ENCODE data around the gene FNBP1L. TPM values are rescaled to one million over a fixed set of nuclear protein-coding genes. Genes with fewer than 3 reads are reported as not detected.
A peak's percentile ranks its signal among the peaks of the same experiment; 100 is the strongest.

Gene FNBP1L
- total RNA-seq (2022) (63.4 and 72.7 TPM in 2 replicates), Bru-seq, nascent RNA (percentile 91 among the genes with signal in this experiment), BruChase-seq, experiment 1, labeled RNA remaining after a 6-hour chase (percentile 92 among the genes with signal in this experiment), BruChase-seq, experiment 2, labeled RNA remaining after a 2-hour chase (percentile 92 among the genes with signal in this experiment)
- long read RNA-seq, full-length matches to known transcripts: 25 of 37 reads
- long read RNA-seq, partial matches to known transcripts: 10 of 37 reads
- long read RNA-seq, other reads (novel, unspliced or antisense): 2 of 37 reads

DNA sequence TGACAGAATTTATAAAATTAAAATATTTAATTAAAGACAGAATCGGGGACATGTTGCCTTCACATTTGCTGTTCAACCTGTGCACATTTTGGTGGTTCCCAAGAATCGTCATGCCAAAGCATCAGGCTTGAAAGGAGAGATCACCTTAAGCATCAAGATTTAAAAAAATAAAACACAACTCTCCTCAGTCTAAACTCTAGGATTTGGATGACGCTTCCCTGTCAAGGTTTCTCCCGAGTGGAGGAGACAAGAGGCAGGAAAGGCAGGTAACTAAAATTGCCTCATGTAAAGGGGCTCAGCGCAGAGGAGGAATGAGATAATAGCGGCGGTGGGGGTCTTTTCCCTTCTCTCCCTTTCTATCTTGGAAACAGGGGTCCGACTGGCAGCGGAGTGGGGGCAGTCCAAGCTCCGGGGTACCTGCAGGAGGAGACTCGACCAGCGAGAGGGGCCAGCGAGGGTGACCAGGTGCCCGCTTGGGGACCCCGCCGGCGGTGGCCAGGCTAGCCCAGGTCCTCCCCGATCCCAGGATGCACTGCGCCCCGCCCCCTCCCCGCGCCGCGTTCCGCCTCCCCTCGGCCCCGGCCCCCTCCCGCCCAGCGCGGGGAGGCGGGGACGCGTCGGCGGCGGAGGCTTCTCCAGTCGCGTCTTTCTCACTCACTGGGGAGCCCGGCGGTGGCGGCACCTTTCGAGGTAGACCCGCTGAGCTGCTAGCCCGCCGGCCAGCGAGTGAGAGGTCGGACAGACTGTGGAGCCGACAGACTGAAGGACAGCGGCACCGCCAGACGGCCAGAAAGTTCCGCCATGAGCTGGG lies at the start of gene FNBP1L:
Gene FNBP1L (plus strand): TSS at position 638 of the 811 bp plus-strand sequence. CDS start 164 bp downstream, at position 802.
- H3K4me1 Mint-ChIP-seq (ENCODE audit: low read depth, unreplicated experiment): peaks cover 44% of the 10 kb centered on the region
- intact Hi-C loops (cut with micrococcal nuclease; ENCODE audit: unreplicated experiment): loop anchor here (2.0 to 10.0 kb wide), 2 partner anchors 105 to 237 kb away; partner anchors contain the start of gene BCAR3
- H3K36me3 Mint-ChIP-seq (ENCODE audit: insufficient read depth, unreplicated experiment): peaks cover 48% of the 10 kb centered on the region
- H3K4me3 Mint-ChIP-seq (ENCODE audit: low read depth, unreplicated experiment): peak within 1 kb of the TSS; percentile 98
- no peaks in the 10 kb centered on the region for H3K9me3 Mint-ChIP-seq (ENCODE audit: low read depth, unreplicated experiment)
- H3K27me3 Mint-ChIP-seq (ENCODE audit: unreplicated experiment): no peaks in the 10 kb centered on the region
- BruUV-seq (replicated peaks): TSS peak; percentile 57
- peak within 1 kb of the TSS; percentile 91 for H3K27ac Mint-ChIP-seq (ENCODE audit: unreplicated experiment)
- no peak for TF ChIP-seq CTCF (IDR thresholded peaks at IDR 0.05; ENCODE audit: unreplicated experiment)
- peak; percentile 89 for DNase-seq
- CTCF ChIA-PET: interaction anchor here (0.6 to 1.0 kb wide), 4 partner anchors 131 to 160 kb away, joined by 3 to 7 read pairs (median 3); no protein-coding TSS in a partner anchor

DNA sequence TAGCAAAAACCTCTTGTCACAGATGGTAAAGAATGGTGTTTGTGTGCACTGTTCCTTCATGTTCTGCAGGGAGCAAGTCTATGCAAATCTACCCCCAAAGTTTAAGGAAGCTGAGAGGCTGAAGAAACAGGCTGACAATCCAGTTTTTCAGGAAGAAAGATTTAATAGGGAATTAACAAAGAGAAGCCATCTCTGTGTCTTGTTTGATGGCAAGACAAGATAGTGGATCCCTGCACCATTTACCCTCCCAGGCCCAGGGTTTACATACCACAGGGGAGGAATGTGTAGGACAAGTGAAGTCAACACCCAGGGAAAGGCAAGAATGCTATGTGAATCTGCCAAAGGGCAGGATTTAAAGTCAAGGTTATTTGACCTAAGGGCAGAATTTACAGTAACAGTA lies 48.1 kb upstream of the FNBP1L start:
- intact Hi-C loops (cut with micrococcal nuclease; ENCODE audit: unreplicated experiment): no loop called here
- Mint-ChIP-seq H3K27me3 (ENCODE audit: unreplicated experiment) (peaks cover 7% of the 10 kb centered on the region), H3K4me3 (ENCODE audit: low read depth, unreplicated experiment) (no peak overlapping the region), H3K4me1 (ENCODE audit: low read depth, unreplicated experiment) (no peaks in the 10 kb centered on the region), H3K36me3 (ENCODE audit: insufficient read depth, unreplicated experiment) (no peaks in the 10 kb centered on the region), H3K27ac (ENCODE audit: unreplicated experiment) (no peak overlapping the region), H3K9me3 (ENCODE audit: low read depth, unreplicated experiment) (no peaks in the 10 kb centered on the region)
- TF ChIP-seq CTCF (IDR thresholded peaks at IDR 0.05; ENCODE audit: unreplicated experiment): no peak
- no peak for DNase-seq
- CTCF ChIA-PET: no interaction called here
- no TSS peak for BruUV-seq (replicated peaks)

DNA sequence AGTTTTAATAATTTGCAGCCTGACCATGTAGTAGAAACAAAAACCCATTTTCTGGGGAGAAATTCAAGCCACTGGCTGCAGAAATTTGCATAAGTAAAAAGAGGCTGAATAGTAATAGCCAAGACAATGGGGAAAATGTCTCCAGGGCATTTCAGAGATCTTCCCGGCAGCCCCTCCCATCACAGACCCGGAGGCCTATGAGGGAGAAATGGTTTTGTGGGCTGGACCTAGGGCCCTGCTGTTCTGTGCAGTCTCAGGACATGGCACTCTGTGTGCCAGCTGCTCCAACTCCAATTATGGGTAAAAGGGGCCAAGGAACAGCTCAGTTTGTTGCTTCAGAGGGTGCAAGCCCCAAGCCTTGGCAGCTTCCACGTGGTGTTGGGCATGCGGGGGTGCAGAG lies 39.7 kb upstream of the FNBP1L start:
- intact Hi-C loops (cut with micrococcal nuclease; ENCODE audit: unreplicated experiment): no loop called here
- CTCF ChIA-PET: no interaction called here
- no peak overlapping the region for H3K4me3 Mint-ChIP-seq (ENCODE audit: low read depth, unreplicated experiment)
- no peaks in the 10 kb centered on the region for H3K36me3 Mint-ChIP-seq (ENCODE audit: insufficient read depth, unreplicated experiment)
- TF ChIP-seq CTCF (IDR thresholded peaks at IDR 0.05; ENCODE audit: unreplicated experiment): no peak
- no peak overlapping the region for H3K27ac Mint-ChIP-seq (ENCODE audit: unreplicated experiment)
- no TSS peak for BruUV-seq (replicated peaks)
- no peaks in the 10 kb centered on the region for H3K4me1 Mint-ChIP-seq (ENCODE audit: low read depth, unreplicated experiment)
- no peak for DNase-seq
- peaks cover 5% of the 10 kb centered on the region for H3K9me3 Mint-ChIP-seq (ENCODE audit: low read depth, unreplicated experiment)
- H3K27me3 Mint-ChIP-seq (ENCODE audit: unreplicated experiment): peaks cover 31% of the 10 kb centered on the region

- H3K4me1 Mint-ChIP-seq (ENCODE audit: low read depth, unreplicated experiment): no peaks in the 10 kb centered on the region
- no peaks in the 10 kb centered on the region for H3K36me3 Mint-ChIP-seq (ENCODE audit: insufficient read depth, unreplicated experiment)
- H3K4me3 Mint-ChIP-seq (ENCODE audit: low read depth, unreplicated experiment): no peak overlapping the region
- H3K27me3 Mint-ChIP-seq (ENCODE audit: unreplicated experiment): peaks cover 12% of the 10 kb centered on the region
- CTCF ChIA-PET: no interaction called here
- no peak for DNase-seq
- H3K27ac Mint-ChIP-seq (ENCODE audit: unreplicated experiment): no peak overlapping the region
- intact Hi-C loops (cut with micrococcal nuclease; ENCODE audit: unreplicated experiment): no loop called here
- no TSS peak for BruUV-seq (replicated peaks)
- no peak for TF ChIP-seq CTCF (IDR thresholded peaks at IDR 0.05; ENCODE audit: unreplicated experiment)
- peaks cover 5% of the 10 kb centered on the region for H3K9me3 Mint-ChIP-seq (ENCODE audit: low read depth, unreplicated experiment)
Measured at GRCh38 chr1:93411000-93411399, 36.9 kb upstream of the FNBP1L start.
